ENCODE measurements around the gene EXOSC9. TPM values are rescaled to one million over a fixed set of nuclear protein-coding genes. Genes with fewer than 3 reads are reported as not detected.

The EXOSC9 gene
- total and polyA plus RNA-seq, 8 donors, result 10.4 to 162 (median 28.0) TPM

DNA sequence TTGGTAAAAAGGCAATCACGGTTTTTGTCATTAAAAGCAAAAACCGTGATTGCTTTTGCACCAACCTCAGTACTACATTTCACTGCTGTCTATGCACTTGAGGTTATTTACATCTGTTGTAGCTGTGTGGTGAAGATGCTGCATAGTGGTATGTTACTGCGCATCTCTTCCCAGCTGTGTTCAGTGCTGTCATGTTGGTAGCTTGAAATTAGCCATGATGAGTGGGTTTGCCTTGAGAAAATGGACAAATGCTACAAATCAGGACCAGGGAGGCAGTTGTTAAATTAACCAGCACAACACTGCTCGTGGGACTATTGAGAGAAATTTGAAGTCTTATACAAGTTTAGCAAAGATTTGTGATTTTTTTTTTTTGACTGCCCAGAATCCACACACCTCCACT lies 34.0 kb upstream of the EXOSC9 start:
- H3K36me3 ChIP-seq, result no peaks in the 10 kb centered on the region
- no peak for DNase-seq

DNA sequence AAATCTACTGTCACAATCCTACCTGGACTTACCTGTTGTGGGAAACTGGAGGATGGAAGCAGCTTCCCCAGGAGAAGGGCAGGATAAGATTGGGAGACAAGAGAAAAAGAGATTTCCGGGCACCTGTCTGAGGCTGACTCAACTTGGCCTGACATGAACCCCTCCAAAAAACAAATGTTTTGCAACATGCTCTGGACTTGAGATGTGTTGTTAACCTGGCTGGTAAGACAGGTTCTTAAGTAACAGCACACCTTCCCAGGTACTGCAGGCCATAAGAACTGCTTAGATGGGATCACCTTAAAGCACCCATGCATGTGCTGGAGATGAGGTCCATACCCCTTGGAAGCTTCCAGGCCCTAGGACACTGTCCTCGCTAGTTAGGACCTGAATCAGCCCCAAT lies 31.8 kb upstream of the EXOSC9 start:
- TF ChIP-seq POLR2AphosphoS5 (IDR thresholded peaks at IDR 0.05) (no peak), EP300 (IDR thresholded peaks at IDR 0.05) (no peak), POLR2A (IDR thresholded peaks at IDR 0.05) (no peak)
- TF ChIP-seq, protein P1, sequence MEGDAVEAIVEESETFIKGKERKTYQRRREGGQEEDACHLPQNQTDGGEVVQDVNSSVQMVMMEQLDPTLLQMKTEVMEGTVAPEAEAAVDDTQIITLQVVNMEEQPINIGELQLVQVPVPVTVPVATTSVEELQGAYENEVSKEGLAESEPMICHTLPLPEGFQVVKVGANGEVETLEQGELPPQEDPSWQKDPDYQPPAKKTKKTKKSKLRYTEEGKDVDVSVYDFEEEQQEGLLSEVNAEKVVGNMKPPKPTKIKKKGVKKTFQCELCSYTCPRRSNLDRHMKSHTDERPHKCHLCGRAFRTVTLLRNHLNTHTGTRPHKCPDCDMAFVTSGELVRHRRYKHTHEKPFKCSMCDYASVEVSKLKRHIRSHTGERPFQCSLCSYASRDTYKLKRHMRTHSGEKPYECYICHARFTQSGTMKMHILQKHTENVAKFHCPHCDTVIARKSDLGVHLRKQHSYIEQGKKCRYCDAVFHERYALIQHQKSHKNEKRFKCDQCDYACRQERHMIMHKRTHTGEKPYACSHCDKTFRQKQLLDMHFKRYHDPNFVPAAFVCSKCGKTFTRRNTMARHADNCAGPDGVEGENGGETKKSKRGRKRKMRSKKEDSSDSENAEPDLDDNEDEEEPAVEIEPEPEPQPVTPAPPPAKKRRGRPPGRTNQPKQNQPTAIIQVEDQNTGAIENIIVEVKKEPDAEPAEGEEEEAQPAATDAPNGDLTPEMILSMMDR (IDR thresholded peaks at IDR 0.05), result no peak
- intact Hi-C loops (cut with DNase I; ENCODE audit: low total_unique reads), result no loop called here
- Histone ChIP-seq H3K9me3 (no peaks in the 10 kb centered on the region), H3K36me3 (no peaks in the 10 kb centered on the region), H3K4me3 (no peak overlapping the region), H3K27me3 (peaks cover 7 to 31% (median 17%) of the 10 kb centered on the region in 3 donors), H3K27ac (no peak overlapping the region), H3K4me1 (peaks cover 7 to 12% (median 9%) of the 10 kb centered on the region in 4 donors)
- whole genome bisulfite sequencing, 5 donors, result 75 to 90% (median 86%) methylated on average over 2 of the region's 2 CpGs
- no peak for DNase-seq

More for the DNA sequence above, 34.0 kb upstream of the EXOSC9 start:
- Histone ChIP-seq H3K9me3 (no peaks in the 10 kb centered on the region), H3K27ac (no peak overlapping the region), H3K4me1 (peaks cover 7 to 13% (median 10%) of the 10 kb centered on the region in 4 donors), H3K4me3 (no peak overlapping the region), H3K27me3 (peaks cover 8 to 42% (median 25%) of the 10 kb centered on the region in 3 donors)
- intact Hi-C loops (cut with DNase I; ENCODE audit: low total_unique reads), result no loop called here
- 83 to 93% (median 89%) methylated on average over 4 of the region's 4 CpGs for WGBS, 5 donors
- TF ChIP-seq, protein P1 (IDR thresholded peaks at IDR 0.05), result no peak
- TF ChIP-seq POLR2A (IDR thresholded peaks at IDR 0.05) (no peak), EP300 (IDR thresholded peaks at IDR 0.05) (no peak), POLR2AphosphoS5 (IDR thresholded peaks at IDR 0.05) (no peak)

- intact Hi-C loops (cut with DNase I; ENCODE audit: low total_unique reads), result no loop called here
- H3K4me1 ChIP-seq, result no peaks in the 10 kb centered on the region
- H3K36me3 ChIP-seq, result no peaks in the 10 kb centered on the region
- 91 to 100% (median 94%) methylated on average over 1 of the region's 1 CpG for WGBS, 5 donors
- no peak for DNase-seq
- no peaks in the 10 kb centered on the region for H3K9me3 ChIP-seq
- no peak overlapping the region for H3K4me3 ChIP-seq
- peaks cover 0 to 13% (median 0%) of the 10 kb centered on the region in 3 donors for H3K27me3 ChIP-seq
- TF ChIP-seq POLR2AphosphoS5 (IDR thresholded peaks at IDR 0.05) (no peak), POLR2A (IDR thresholded peaks at IDR 0.05) (no peak), EP300 (IDR thresholded peaks at IDR 0.05) (no peak)
- TF ChIP-seq, protein P1 (IDR thresholded peaks at IDR 0.05), result no peak
- no peak overlapping the region for H3K27ac ChIP-seq
These were observed 29.3 kb upstream of the EXOSC9 start for GRCh38 chr4:121771869-121772268.

DNA sequence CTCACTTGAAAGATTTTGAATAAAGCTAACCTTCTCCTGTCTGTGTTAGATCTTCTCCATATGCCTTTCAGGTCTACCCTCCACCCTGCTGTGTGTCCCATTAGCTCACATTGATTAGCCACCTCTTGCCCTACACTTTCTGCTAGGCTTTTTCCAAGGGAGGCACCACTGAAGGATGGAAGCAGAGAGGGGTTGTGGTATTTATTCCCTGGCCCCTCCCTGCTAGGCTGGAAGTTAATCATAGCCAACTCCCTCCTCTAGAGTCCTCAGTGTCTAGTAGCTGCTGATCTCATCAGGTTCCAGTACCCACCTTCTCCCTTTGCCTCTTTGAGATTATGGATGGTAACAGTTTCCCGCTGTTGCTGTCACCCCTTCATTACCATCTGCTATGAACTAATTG lies 27.2 kb upstream of the EXOSC9 start:
- DNase-seq, result no peak
- intact Hi-C loops (cut with DNase I; ENCODE audit: low total_unique reads), result no loop called here
- WGBS, 5 donors, result 81 to 94% (median 89%) methylated on average over 1 of the region's 1 CpG
- no peak overlapping the region for H3K27ac ChIP-seq
- H3K9me3 ChIP-seq, result no peaks in the 10 kb centered on the region
- TF ChIP-seq, protein P1 (IDR thresholded peaks at IDR 0.05), result no peak
- TF ChIP-seq POLR2AphosphoS5 (IDR thresholded peaks at IDR 0.05), result no peak
- no peak for TF ChIP-seq POLR2A (IDR thresholded peaks at IDR 0.05)
- no peak for TF ChIP-seq EP300 (IDR thresholded peaks at IDR 0.05)
- peaks cover 0 to 8% (median 0%) of the 10 kb centered on the region in 3 donors for H3K27me3 ChIP-seq
- no peaks in the 10 kb centered on the region for H3K4me1 ChIP-seq
- no peak overlapping the region for H3K4me3 ChIP-seq
- no peaks in the 10 kb centered on the region for H3K36me3 ChIP-seq

Measured in stomach (tissue), 9 donors.